Suprapubic skin (tissue), 3 donors: ENCODE measurements around the gene TMEM271.

Source experiments
- POLR2AphosphoS5 ChIP-seq, 3 donors: sonication (generic); formaldehyde crosslinking; IDR thresholded peaks; one replicate each; pipeline ENCODE4 v1.6.1; 2017; ENCODE audit warnings: antibody characterized with exemption in 3 of 3
- TF ChIP-seq, protein P1 (sequence below), 2 donors: fragments of 200-600 bp in 1 of 2; fragments of 450-650 bp in 1 of 2; sonication (generic) in 1 of 2; IDR thresholded peaks; one replicate each; pipeline ENCODE4 v1.5.1; 2016 to 2019; ENCODE audit warnings: antibody characterized with exemption in 2 of 2, mild to moderate bottlenecking in 1 of 2, moderate library complexity in 1 of 2

DNA sequence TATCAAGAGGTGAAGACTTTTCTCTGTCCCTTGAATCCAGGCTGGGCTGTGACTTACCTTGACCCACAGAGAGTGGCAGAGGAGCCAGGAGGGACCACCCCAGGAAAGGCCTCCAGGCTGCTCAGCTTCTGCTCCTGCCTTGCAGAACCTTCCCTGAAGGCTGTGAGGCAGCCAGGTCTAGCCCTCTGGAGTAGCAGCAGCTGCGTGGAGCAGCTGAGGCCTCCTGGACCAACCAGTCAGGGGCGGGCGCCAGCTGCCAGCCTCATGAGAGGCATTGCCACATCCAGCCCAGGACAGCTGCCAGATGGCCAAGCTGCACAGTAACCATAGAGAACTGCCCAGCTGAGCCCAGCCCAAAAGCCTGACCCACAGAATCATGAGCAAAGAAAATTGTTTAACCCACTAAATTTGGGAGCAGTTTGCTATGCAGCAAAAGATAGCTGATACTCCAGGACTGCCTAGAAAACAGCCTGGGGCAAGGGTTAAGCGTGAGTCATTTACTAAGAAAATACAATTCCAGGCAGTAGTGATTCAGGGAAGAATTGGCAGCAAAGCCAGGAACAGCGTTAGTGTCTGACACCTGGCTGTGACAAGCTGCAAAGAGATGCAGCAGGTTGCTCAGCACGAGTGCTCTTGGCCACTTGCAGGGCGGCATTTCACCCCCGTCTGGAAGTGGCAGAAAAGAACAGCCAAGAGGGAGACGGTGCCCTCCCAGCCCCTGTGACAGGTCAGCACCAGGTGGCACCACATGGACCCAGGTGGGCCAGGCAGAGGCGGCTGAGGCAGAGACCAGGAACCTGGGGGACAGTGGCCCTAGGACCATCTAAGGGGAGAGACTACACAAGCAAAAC is 34.5 kb upstream of the TMEM271 start:
- TF ChIP-seq, protein P1, sequence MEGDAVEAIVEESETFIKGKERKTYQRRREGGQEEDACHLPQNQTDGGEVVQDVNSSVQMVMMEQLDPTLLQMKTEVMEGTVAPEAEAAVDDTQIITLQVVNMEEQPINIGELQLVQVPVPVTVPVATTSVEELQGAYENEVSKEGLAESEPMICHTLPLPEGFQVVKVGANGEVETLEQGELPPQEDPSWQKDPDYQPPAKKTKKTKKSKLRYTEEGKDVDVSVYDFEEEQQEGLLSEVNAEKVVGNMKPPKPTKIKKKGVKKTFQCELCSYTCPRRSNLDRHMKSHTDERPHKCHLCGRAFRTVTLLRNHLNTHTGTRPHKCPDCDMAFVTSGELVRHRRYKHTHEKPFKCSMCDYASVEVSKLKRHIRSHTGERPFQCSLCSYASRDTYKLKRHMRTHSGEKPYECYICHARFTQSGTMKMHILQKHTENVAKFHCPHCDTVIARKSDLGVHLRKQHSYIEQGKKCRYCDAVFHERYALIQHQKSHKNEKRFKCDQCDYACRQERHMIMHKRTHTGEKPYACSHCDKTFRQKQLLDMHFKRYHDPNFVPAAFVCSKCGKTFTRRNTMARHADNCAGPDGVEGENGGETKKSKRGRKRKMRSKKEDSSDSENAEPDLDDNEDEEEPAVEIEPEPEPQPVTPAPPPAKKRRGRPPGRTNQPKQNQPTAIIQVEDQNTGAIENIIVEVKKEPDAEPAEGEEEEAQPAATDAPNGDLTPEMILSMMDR (IDR thresholded peaks at IDR 0.05) = no peak
- TF ChIP-seq POLR2AphosphoS5 (IDR thresholded peaks at IDR 0.05) = no peak
